Natural killer cell (primary cell): ENCODE results near the gene AP2S1. TPM values are rescaled to one million over a fixed set of nuclear protein-coding genes. Genes with fewer than 3 reads are reported as not detected.

Experiments used
- ATAC-seq, 3 donors: fragments of 150-1000 bp in 2 of 3; fragments of 200-7000 bp in 1 of 3; cut with Tn5 transposase; 1 replicate in 1 of 3; 2 replicates in 2 of 3; pipeline ENCODE4 v1.10.0; 2021; ENCODE audit warnings: mild to moderate bottlenecking in 2 of 3, moderate library complexity in 2 of 3
- DNase-seq, 2 donors: peaks; one replicate each; pipeline versions ENCODE4 v3.0.0 to v3.0.0-alpha.2; 2013 to 2021; ENCODE audit warnings: mixed read lengths in 1 of 2
- H3K27ac ChIP-seq: one replicate; pipeline ENCODE4 v1.5.1; 2013; ENCODE audit warnings: mild to moderate bottlenecking, low read length
- H3K27me3 ChIP-seq: one replicate; pipeline ENCODE4 v1.6.1; 2013; ENCODE audit warnings: low read length; ENCODE audit not compliant: control insufficient read depth, insufficient read depth
- H3K36me3 ChIP-seq: one replicate; pipeline ENCODE4 v1.6.1; 2013; ENCODE audit warnings: low read length; ENCODE audit not compliant: control insufficient read depth, insufficient read depth
- H3K4me1 ChIP-seq: one replicate; pipeline ENCODE4 v1.6.1; 2013; ENCODE audit warnings: low read length; ENCODE audit not compliant: control insufficient read depth, insufficient read depth
- H3K4me3 ChIP-seq: one replicate; pipeline ENCODE4 v1.5.1; 2013; ENCODE audit warnings: low read length
- H3K9me3 ChIP-seq: one replicate; pipeline ENCODE4 v1.6.1; 2013; ENCODE audit warnings: low read length; ENCODE audit not compliant: control insufficient read depth, insufficient read depth
- H3K27ac Mint-ChIP-seq, 2 donors: one replicate each; pipeline ENCODE4 v1.8.0; 2022; ENCODE audit warnings: mild to moderate bottlenecking in 2 of 2, mixed read lengths in 2 of 2, moderate library complexity in 1 of 2
- H3K27me3 Mint-ChIP-seq, 2 donors: one replicate each; pipeline ENCODE4 v1.8.0; 2022; ENCODE audit warnings: low read depth in 2 of 2, mixed read lengths in 2 of 2
- H3K36me3 Mint-ChIP-seq: one replicate; pipeline ENCODE4 v1.8.0; 2022; ENCODE audit warnings: mixed read lengths
- H3K4me1 Mint-ChIP-seq, 2 donors: one replicate each; pipeline ENCODE4 v1.8.0; 2022; ENCODE audit warnings: mixed read lengths in 2 of 2
- H3K4me3 Mint-ChIP-seq: one replicate; pipeline ENCODE4 v1.8.0; 2022; ENCODE audit warnings: mild to moderate bottlenecking, moderate library complexity, mixed read lengths
- H3K9me3 Mint-ChIP-seq, 2 donors: one replicate each; pipeline ENCODE4 v1.8.0; 2022; ENCODE audit warnings: mixed read lengths in 2 of 2
- WGBS: methylation state at CpG from one replicate; pipeline ENCODE4 v1.1.7; 2013; ENCODE audit warnings: missing lambda C conversion rate; ENCODE audit not compliant: insufficient coverage; 5-methylcytosine and 5-hydroxymethylcytosine counted together
- intact Hi-C: fragments of 100-400 bp; cut with micrococcal nuclease; formaldehyde crosslinking; loops from one replicate; pipeline ENCODE4 v1.14.2; 2022
- total RNA-seq, 4 donors: library from RNA; stranded (reverse); fragments of 120-200 nt in 1 of 4; gene quantifications; one replicate each; pipeline versions ENCODE4 v1.2.3 to v1.2.4, GENCODE V29; 2013 to 2022
- TF ChIP-seq, protein P1 (sequence below): fragments of 200-600 bp; IDR thresholded peaks from one replicate; pipeline ENCODE4 v1.8.0; 2022; ENCODE audit warnings: antibody characterized with exemption

AP2S1 gene
- total RNA-seq, 3 donors from 2014 or later (not counting 1 experiment from before 2014, with no cell fraction given): 45.0 to 49.1 (median 45.4) TPM

GRCh38 chr19:46868025-46868802 is 17.6 kb upstream of the AP2S1 start:
- intact Hi-C loops: no loop called here
- H3K9me3 ChIP-seq: no peaks in the 10 kb centered on the region
- H3K36me3 ChIP-seq: no peaks in the 10 kb centered on the region
- Mint-ChIP-seq H3K27ac (peak overlapping the region in 1 of 2 donors; percentile 21), H3K27me3 (no peaks in the 10 kb centered on the region), H3K4me3 (no peak overlapping the region), H3K36me3 (no peaks in the 10 kb centered on the region), H3K9me3 (no peaks in the 10 kb centered on the region), H3K4me1 (peaks cover 24 to 27% of the 10 kb centered on the region in 2 donors)
- DNase-seq (no peak), ATAC-seq (no peak)
- no peaks in the 10 kb centered on the region for H3K27me3 ChIP-seq
- H3K27ac ChIP-seq: no peak overlapping the region
- H3K4me1 ChIP-seq: peaks cover 8% of the 10 kb centered on the region
- no peak overlapping the region for H3K4me3 ChIP-seq
- TF ChIP-seq, protein P1, sequence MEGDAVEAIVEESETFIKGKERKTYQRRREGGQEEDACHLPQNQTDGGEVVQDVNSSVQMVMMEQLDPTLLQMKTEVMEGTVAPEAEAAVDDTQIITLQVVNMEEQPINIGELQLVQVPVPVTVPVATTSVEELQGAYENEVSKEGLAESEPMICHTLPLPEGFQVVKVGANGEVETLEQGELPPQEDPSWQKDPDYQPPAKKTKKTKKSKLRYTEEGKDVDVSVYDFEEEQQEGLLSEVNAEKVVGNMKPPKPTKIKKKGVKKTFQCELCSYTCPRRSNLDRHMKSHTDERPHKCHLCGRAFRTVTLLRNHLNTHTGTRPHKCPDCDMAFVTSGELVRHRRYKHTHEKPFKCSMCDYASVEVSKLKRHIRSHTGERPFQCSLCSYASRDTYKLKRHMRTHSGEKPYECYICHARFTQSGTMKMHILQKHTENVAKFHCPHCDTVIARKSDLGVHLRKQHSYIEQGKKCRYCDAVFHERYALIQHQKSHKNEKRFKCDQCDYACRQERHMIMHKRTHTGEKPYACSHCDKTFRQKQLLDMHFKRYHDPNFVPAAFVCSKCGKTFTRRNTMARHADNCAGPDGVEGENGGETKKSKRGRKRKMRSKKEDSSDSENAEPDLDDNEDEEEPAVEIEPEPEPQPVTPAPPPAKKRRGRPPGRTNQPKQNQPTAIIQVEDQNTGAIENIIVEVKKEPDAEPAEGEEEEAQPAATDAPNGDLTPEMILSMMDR: no peak
- 98% methylated on average over 4 of the region's 4 CpGs for WGBS

GRCh38 chr19:46867170-46867569 is 16.5 kb upstream of the AP2S1 start:
- Mint-ChIP-seq H3K4me3 (no peak overlapping the region), H3K9me3 (no peaks in the 10 kb centered on the region), H3K27me3 (no peaks in the 10 kb centered on the region), H3K4me1 (peaks cover 24 to 27% of the 10 kb centered on the region in 2 donors), H3K36me3 (no peaks in the 10 kb centered on the region), H3K27ac (peak overlapping the region; percentile 21 to 63)
- TF ChIP-seq, protein P1: no peak
- no peak for DNase-seq
- no peak overlapping the region for H3K27ac ChIP-seq
- 66% methylated on average over 3 of the region's 3 CpGs for WGBS
- no peaks in the 10 kb centered on the region for H3K27me3 ChIP-seq
- peaks cover 19% of the 10 kb centered on the region for H3K4me1 ChIP-seq
- no peak overlapping the region for H3K4me3 ChIP-seq
- no peaks in the 10 kb centered on the region for H3K36me3 ChIP-seq
- H3K9me3 ChIP-seq: no peaks in the 10 kb centered on the region
- no peak for ATAC-seq
- intact Hi-C loops: no loop called here

DNA sequence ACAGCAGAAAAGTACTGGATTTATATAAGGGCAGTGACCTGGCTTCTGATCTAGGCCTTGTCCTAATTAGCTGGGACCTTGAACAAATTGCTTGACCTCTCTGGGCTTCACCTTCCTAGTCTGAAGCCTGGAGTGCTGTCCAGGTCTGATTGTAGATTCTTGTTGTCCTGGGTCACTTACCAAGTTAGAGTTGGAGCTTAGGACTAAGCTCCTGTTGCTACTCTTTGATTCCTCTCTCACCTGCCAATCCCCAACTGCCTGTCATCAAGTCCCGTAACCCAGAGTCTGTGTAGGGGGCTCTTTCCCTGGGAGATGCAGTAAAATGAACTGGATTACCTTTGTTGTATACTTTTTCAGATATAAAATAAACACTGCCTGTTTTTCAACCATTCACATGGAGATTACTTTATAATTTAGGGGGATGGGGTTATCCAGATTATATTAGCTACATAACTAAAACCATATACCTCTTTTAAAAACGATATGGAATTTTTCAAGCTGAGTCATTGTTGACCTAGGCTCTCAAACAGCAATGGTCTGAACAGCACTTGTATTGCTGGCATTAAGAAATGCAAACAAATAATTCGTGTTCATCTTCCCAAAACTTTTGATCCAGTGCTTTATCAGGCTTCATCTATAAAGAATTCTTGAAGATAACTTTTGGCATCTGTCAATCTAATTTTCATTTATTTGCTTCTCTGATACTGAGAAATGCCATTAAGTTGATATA is 15.9 kb upstream of the AP2S1 start:
- H3K36me3 Mint-ChIP-seq: no peaks in the 10 kb centered on the region
- no peaks in the 10 kb centered on the region for H3K27me3 Mint-ChIP-seq
- Histone ChIP-seq H3K9me3 (no peaks in the 10 kb centered on the region), H3K4me1 (peaks cover 25% of the 10 kb centered on the region), H3K27me3 (no peaks in the 10 kb centered on the region), H3K4me3 (no peak overlapping the region), H3K36me3 (no peaks in the 10 kb centered on the region), H3K27ac (no peak overlapping the region)
- intact Hi-C loops: no loop called here
- H3K27ac Mint-ChIP-seq: peak overlapping the region in 1 of 2 donors; percentile 21
- ATAC-seq (no peak), DNase-seq (no peak)
- no peaks in the 10 kb centered on the region for H3K9me3 Mint-ChIP-seq
- H3K4me1 Mint-ChIP-seq: peaks cover 24% of the 10 kb centered on the region in 2 donors
- TF ChIP-seq, protein P1: no peak
- H3K4me3 Mint-ChIP-seq: no peak overlapping the region
- 36% methylated on average over 2 of the region's 3 CpGs for WGBS
